BJ (cell line): ENCODE measurements around the gene SIGLEC1. TPM values are rescaled to one million over a fixed set of nuclear protein-coding genes. Genes with fewer than 3 reads are reported as not detected.

Source experiments
- CTCF ChIA-PET: fragments of 350-600 bp; formaldehyde crosslinking; extraction: SDS; loops from one replicate; lab custom pipeline; 2021; ENCODE audit warnings: antibody characterized with exemption, inconsistent platforms; lab: Yijun Ruan, JAX
- POLR2A ChIA-PET: fragments of 300-600 bp; sonication (Branson Sonifier 250); formaldehyde crosslinking; extraction: SDS; loops from one replicate; lab custom pipeline; 2021; ENCODE audit warnings: antibody characterized with exemption; lab: Charles Lee
- DNase-seq: peaks from one replicate; pipeline ENCODE4 v3.0.0-alpha.2; 2011; ENCODE audit warnings: low read depth
- H3K27me3 ChIP-seq: 2 replicates; pipeline ENCODE4 v1.6.0; 2011; ENCODE audit warnings: low read length; ENCODE audit not compliant: control insufficient read depth, insufficient read depth
- H3K36me3 ChIP-seq: 2 replicates; pipeline ENCODE4 v1.5.1; 2011; ENCODE audit warnings: low read length; ENCODE audit not compliant: control insufficient read depth, insufficient read depth
- H3K4me3 ChIP-seq: 2 replicates; pipeline ENCODE4 v1.5.1; 2011; ENCODE audit warnings: low read depth, mild to moderate bottlenecking, control low read depth, low read length
- polyA plus RNA-seq: library from polyadenylated mRNA; depleted of rRNA; stranded (reverse); fragments of >200 nt; gene quantifications from 2 replicates; pipeline ENCODE4 v1.2.3, GENCODE V29; 2011
- TF ChIP-seq, protein P1 (sequence below): IDR thresholded peaks from 2 replicates; pipeline ENCODE4 v1.5.1; 2011; ENCODE audit warnings: low read depth, mild to moderate bottlenecking, control low read depth, inconsistent platforms, low read length, moderate library complexity; ENCODE audit not compliant: insufficient read depth

The SIGLEC1 gene
- polyA plus RNA-seq, 1 experiment: not detected

- H3K36me3 ChIP-seq: no peaks in the 10 kb centered on the region
- H3K4me3 ChIP-seq: no peak overlapping the region
- no peak for DNase-seq
- CTCF ChIA-PET: interaction anchor here (0.6 to 2.9 kb wide), 5 partner anchors 9 to 68 kb away, joined by 3 to 11 read pairs (median 3); no protein-coding TSS in a partner anchor
- 0 out of 2 replicates have a peak, but pooled peaks cover 4% of the 10 kb centered on the region for H3K27me3 ChIP-seq
- TF ChIP-seq, protein P1, sequence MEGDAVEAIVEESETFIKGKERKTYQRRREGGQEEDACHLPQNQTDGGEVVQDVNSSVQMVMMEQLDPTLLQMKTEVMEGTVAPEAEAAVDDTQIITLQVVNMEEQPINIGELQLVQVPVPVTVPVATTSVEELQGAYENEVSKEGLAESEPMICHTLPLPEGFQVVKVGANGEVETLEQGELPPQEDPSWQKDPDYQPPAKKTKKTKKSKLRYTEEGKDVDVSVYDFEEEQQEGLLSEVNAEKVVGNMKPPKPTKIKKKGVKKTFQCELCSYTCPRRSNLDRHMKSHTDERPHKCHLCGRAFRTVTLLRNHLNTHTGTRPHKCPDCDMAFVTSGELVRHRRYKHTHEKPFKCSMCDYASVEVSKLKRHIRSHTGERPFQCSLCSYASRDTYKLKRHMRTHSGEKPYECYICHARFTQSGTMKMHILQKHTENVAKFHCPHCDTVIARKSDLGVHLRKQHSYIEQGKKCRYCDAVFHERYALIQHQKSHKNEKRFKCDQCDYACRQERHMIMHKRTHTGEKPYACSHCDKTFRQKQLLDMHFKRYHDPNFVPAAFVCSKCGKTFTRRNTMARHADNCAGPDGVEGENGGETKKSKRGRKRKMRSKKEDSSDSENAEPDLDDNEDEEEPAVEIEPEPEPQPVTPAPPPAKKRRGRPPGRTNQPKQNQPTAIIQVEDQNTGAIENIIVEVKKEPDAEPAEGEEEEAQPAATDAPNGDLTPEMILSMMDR: no peak
- POLR2A ChIA-PET: no interaction called here
These were observed 32.6 kb upstream of the SIGLEC1 start for GRCh38 chr20:3744806-3745685.

DNA sequence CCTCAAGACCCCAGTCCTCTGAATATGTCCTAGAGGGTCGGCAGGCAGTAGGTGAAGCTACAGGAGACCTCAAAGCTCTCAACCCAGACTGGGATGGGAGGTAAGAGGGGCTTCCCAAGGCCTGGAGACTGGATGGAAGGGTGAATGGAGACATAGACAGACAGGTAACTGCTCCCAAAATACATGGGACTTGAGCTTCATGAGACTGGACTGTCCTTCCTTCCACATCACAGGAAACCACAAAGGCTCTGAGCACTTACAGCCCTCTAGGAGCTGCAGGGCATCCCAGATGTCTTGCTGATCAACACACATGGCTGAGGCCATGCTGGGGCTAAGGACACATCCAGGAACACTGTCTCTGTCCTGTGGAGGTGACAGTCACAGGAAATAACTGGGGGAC lies 31.6 kb upstream of the SIGLEC1 start:
- no peaks in the 10 kb centered on the region for H3K36me3 ChIP-seq
- DNase-seq: no peak
- CTCF ChIA-PET: interaction anchor here (0.7 to 2.9 kb wide), 4 partner anchors 10 to 76 kb away, joined by 3 to 11 read pairs (median 3); partner anchors contain the start of gene AP5S1
- H3K27me3 ChIP-seq: peaks cover 6% of the 10 kb centered on the region; the same call in 1 of the 2 replicates
- TF ChIP-seq, protein P1: no peak
- no peak overlapping the region for H3K4me3 ChIP-seq
- POLR2A ChIA-PET: no interaction called here

GRCh38 chr20:3743251-3743650 lies 30.9 kb upstream of the SIGLEC1 start:
- TF ChIP-seq, protein P1: no peak
- DNase-seq: no peak
- CTCF ChIA-PET: interaction anchor here (0.7 to 2.9 kb wide), 3 partner anchors 10 to 77 kb away, joined by 3 to 11 read pairs (median 3); partner anchors contain the start of gene AP5S1
- Histone ChIP-seq H3K36me3 (no peaks in the 10 kb centered on the region), H3K27me3 (peaks cover 8% of the 10 kb centered on the region; the same call in 1 of the 2 replicates), H3K4me3 (no peak overlapping the region)
- POLR2A ChIA-PET: interaction anchor here (0.6 kb wide), 1 partner anchor 66 kb away, joined by 4 read pairs; no protein-coding TSS in a partner anchor

- CTCF ChIA-PET: interaction anchor here (0.6 to 3.0 kb wide), 3 partner anchors 11 to 80 kb away, joined by 3 to 12 read pairs (median 3); no protein-coding TSS in a partner anchor
- Histone ChIP-seq H3K36me3 (no peaks in the 10 kb centered on the region), H3K27me3 (peaks cover 8% of the 10 kb centered on the region; the same call in 1 of the 2 replicates), H3K4me3 (no peak overlapping the region)
- POLR2A ChIA-PET: no interaction called here
- TF ChIP-seq, protein P1: no peak
- DNase-seq: no peak
These were observed 29.5 kb upstream of the SIGLEC1 start for GRCh38 chr20:3741836-3742458.
